ENCODE measurements around the gene DISP2.

GRCh38 chr15:40346579-40347558 lies 11.2 kb upstream of the DISP2 start:
- TF ChIP-seq POLR2AphosphoS5 (IDR thresholded peaks at IDR 0.05) = no peak
- TF ChIP-seq, protein P1, sequence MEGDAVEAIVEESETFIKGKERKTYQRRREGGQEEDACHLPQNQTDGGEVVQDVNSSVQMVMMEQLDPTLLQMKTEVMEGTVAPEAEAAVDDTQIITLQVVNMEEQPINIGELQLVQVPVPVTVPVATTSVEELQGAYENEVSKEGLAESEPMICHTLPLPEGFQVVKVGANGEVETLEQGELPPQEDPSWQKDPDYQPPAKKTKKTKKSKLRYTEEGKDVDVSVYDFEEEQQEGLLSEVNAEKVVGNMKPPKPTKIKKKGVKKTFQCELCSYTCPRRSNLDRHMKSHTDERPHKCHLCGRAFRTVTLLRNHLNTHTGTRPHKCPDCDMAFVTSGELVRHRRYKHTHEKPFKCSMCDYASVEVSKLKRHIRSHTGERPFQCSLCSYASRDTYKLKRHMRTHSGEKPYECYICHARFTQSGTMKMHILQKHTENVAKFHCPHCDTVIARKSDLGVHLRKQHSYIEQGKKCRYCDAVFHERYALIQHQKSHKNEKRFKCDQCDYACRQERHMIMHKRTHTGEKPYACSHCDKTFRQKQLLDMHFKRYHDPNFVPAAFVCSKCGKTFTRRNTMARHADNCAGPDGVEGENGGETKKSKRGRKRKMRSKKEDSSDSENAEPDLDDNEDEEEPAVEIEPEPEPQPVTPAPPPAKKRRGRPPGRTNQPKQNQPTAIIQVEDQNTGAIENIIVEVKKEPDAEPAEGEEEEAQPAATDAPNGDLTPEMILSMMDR (IDR thresholded peaks at IDR 0.05) = no peak
- no peak for TF ChIP-seq EP300 (IDR thresholded peaks at IDR 0.05)
